SU-DHL-6 (cell line): Measurements from ENCODE around the gene HRH4.

Experiments
- CTCF ChIP-seq: fragments of 200-600 bp; sonication (generic); IDR thresholded peaks from one replicate; pipeline ENCODE4 v1.5.1; 2017; ENCODE audit warnings: antibody characterized with exemption, mild to moderate bottlenecking, low read length, moderate library complexity; ENCODE audit not compliant: insufficient read depth, poor library complexity, severe bottlenecking
- EZH2phosphoT487 ChIP-seq: fragments of 200-600 bp; sonication (generic), shearing (Covaris generic); conservative IDR thresholded peaks from 2 replicates; pipeline ENCODE4 v1.6.1; 2018; ENCODE audit warnings: mild to moderate bottlenecking, antibody characterized with exemption, low read length, moderate library complexity, mixed read lengths

- no peak for TF ChIP-seq CTCF
- TF ChIP-seq EZH2phosphoT487 = no peak
Measured at GRCh38 chr18:24474406-24474805, 14.0 kb downstream of the HRH4 start.
